CD4-positive, alpha-beta T cell (primary cell): Measurements from ENCODE around the gene SAP30L. TPM values are rescaled to one million over a fixed set of nuclear protein-coding genes. Genes with fewer than 3 reads are reported as not detected.

ENCODE experiments used
- ATAC-seq: fragments of 200-7000 bp; cut with Tn5 transposase; one replicate; pipeline ENCODE4 v1.10.0; 2022; ENCODE audit warnings: mild to moderate bottlenecking; ENCODE audit not compliant: poor library complexity
- CTCF ChIA-PET: fragments of 350-600 bp; sonication (Branson Sonifier 250); formaldehyde crosslinking; loops from one replicate; lab custom pipeline; 2021; ENCODE audit warnings: antibody characterized with exemption, inconsistent platforms; lab: Charles Lee
- POLR2A ChIA-PET: fragments of 350-600 bp; sonication (Branson Sonifier 250); formaldehyde crosslinking; loops from one replicate; lab custom pipeline; 2021; ENCODE audit warnings: antibody characterized with exemption, inconsistent platforms; lab: Charles Lee
- DNase-seq, 14 experiments: peaks; one replicate each; pipeline ENCODE4 v3.0.0-alpha.2; 2013 to 2020; ENCODE audit warnings: mixed read lengths in 2 of 14
- H3K27ac ChIP-seq, 2 donors: one replicate each; pipeline versions ENCODE4 v1.5.1 to v1.7.0; 2013; ENCODE audit warnings: low read length in 2 of 2, low read depth in 1 of 2, mild to moderate bottlenecking in 1 of 2
- H3K27me3 ChIP-seq, 2 experiments: 1 replicate in 1 of 2; 2 replicates in 1 of 2; pipeline versions ENCODE4 v1.6.1 to v1.7.0; 2013; ENCODE audit warnings: low read length in 2 of 2, control low read depth in 1 of 2, mild to moderate bottlenecking in 1 of 2, moderate library complexity in 1 of 2; ENCODE audit not compliant: insufficient read depth in 2 of 2, control insufficient read depth in 1 of 2
- H3K36me3 ChIP-seq: one replicate; pipeline ENCODE4 v1.6.1; 2013; ENCODE audit warnings: low read length, control low read depth; ENCODE audit not compliant: insufficient read depth
- H3K4me1 ChIP-seq: one replicate; pipeline ENCODE4 v1.6.1; 2013; ENCODE audit warnings: low read length, control low read depth; ENCODE audit not compliant: insufficient read depth
- H3K4me3 ChIP-seq: one replicate; pipeline ENCODE4 v1.5.1; 2013; ENCODE audit warnings: mild to moderate bottlenecking, low read length, moderate library complexity
- H3K9me3 ChIP-seq, 2 experiments: 1 replicate in 1 of 2; 2 replicates in 1 of 2; pipeline versions ENCODE4 v1.6.1 to v1.7.0; 2013; ENCODE audit warnings: low read length in 2 of 2, mild to moderate bottlenecking in 2 of 2, control low read depth in 1 of 2, moderate library complexity in 1 of 2; ENCODE audit not compliant: control insufficient read depth in 1 of 2, insufficient read depth in 1 of 2
- H3K27ac Mint-ChIP-seq: one replicate; pipeline ENCODE4 v1.8.0; 2020; ENCODE audit warnings: mixed read lengths
- H3K27me3 Mint-ChIP-seq: one replicate; pipeline ENCODE4 v1.8.0; 2021; ENCODE audit warnings: mixed read lengths
- H3K36me3 Mint-ChIP-seq: one replicate; pipeline ENCODE4 v1.8.0; 2021; ENCODE audit warnings: low read depth, mixed read lengths
- H3K4me1 Mint-ChIP-seq: one replicate; pipeline ENCODE4 v1.8.0; 2021; ENCODE audit warnings: low read depth, mixed read lengths
- H3K4me3 Mint-ChIP-seq: one replicate; pipeline ENCODE4 v1.8.0; 2020; ENCODE audit warnings: mild to moderate bottlenecking, mixed read lengths
- H3K9me3 Mint-ChIP-seq: one replicate; pipeline ENCODE4 v1.8.0; 2020; ENCODE audit warnings: mixed read lengths
- CTCF ChIP-seq: fragments of 200-600 bp; IDR thresholded peaks from one replicate; pipeline ENCODE4 v1.8.0; 2022; ENCODE audit warnings: antibody characterized with exemption, mild to moderate bottlenecking
- intact Hi-C, 2 experiments: fragments of 100-400 bp; cut with DNase I in 1 of 2; cut with micrococcal nuclease in 1 of 2; formaldehyde crosslinking; loops; one replicate each; pipeline versions ENCODE4 v1.15.1 to v1.9.0; 2023 to 2025; cut with DNase I, micrococcal nuclease
- total RNA-seq, 174 experiments: library from RNA in 2 of 174; stranded (reverse) in 2 of 174; gene quantifications; one replicate each; pipeline ENCODE4 v1.2.3 and lab custom pipeline; 2021 to 2026

The SAP30L gene
- total RNA-seq, 2 experiments from 2014 or later = 32.2 to 33.6 TPM

GRCh38 chr5:154451957-154452356 is 6.2 kb downstream of the SAP30L start:
- ATAC-seq = no peak
- Mint-ChIP-seq H3K4me3 (no peak overlapping the region), H3K36me3 (peaks cover 83% of the 10 kb centered on the region)

GRCh38 chr5:154455585-154455984 is 9.8 kb downstream of the SAP30L start:
- no peak for DNase-seq
- TF ChIP-seq CTCF = no peak
- ChIA-PET POLR2A (no interaction called here), CTCF (no interaction called here)
- Mint-ChIP-seq H3K27ac (no peak overlapping the region), H3K27me3 (no peaks in the 10 kb centered on the region), H3K9me3 (no peaks in the 10 kb centered on the region), H3K4me3 (no peak overlapping the region), H3K4me1 (peaks cover 3% of the 10 kb centered on the region), H3K36me3 (peaks cover 96% of the 10 kb centered on the region)
- Histone ChIP-seq H3K36me3 (peaks cover 84% of the 10 kb centered on the region), H3K4me1 (no peaks in the 10 kb centered on the region), H3K4me3 (no peak overlapping the region), H3K27me3 (no peaks in the 10 kb centered on the region), H3K27ac (no peak overlapping the region), H3K9me3 (no peaks in the 10 kb centered on the region)
- ATAC-seq = no peak
- intact Hi-C loops = no loop called here

More at GRCh38 chr5:154451957-154452356, 6.2 kb downstream of the SAP30L start:
- DNase-seq = no peak
- TF ChIP-seq CTCF = no peak
- peaks cover 66% of the 10 kb centered on the region for H3K36me3 ChIP-seq
- intact Hi-C loops = no loop called here
- no peak overlapping the region for H3K4me3 ChIP-seq
- H3K27me3 ChIP-seq = no peaks in the 10 kb centered on the region
- POLR2A ChIA-PET = no interaction called here
- Mint-ChIP-seq H3K27ac (no peak overlapping the region), H3K27me3 (no peaks in the 10 kb centered on the region), H3K9me3 (no peaks in the 10 kb centered on the region), H3K4me1 (peaks cover 37% of the 10 kb centered on the region)
- H3K9me3 ChIP-seq = no peaks in the 10 kb centered on the region
- CTCF ChIA-PET = no interaction called here
- H3K4me1 ChIP-seq = peaks cover 23% of the 10 kb centered on the region
- H3K27ac ChIP-seq = no peak overlapping the region

- no peaks in the 10 kb centered on the region for H3K27me3 ChIP-seq
- ChIA-PET CTCF (no interaction called here), POLR2A (no interaction called here)
- intact Hi-C loops = no loop called here
- no peak overlapping the region for H3K27ac ChIP-seq
- H3K4me3 Mint-ChIP-seq = no peak overlapping the region
- H3K9me3 ChIP-seq = no peaks in the 10 kb centered on the region
- no peak overlapping the region for H3K4me3 ChIP-seq
- peaks cover 80% of the 10 kb centered on the region for H3K36me3 ChIP-seq
- H3K27me3 Mint-ChIP-seq = no peaks in the 10 kb centered on the region
- ATAC-seq (no peak), DNase-seq (no peak)
- no peak overlapping the region for H3K27ac Mint-ChIP-seq
- TF ChIP-seq CTCF = no peak
- no peaks in the 10 kb centered on the region for H3K4me1 ChIP-seq
- no peaks in the 10 kb centered on the region for H3K9me3 Mint-ChIP-seq
- peaks cover 93% of the 10 kb centered on the region for H3K36me3 Mint-ChIP-seq
- H3K4me1 Mint-ChIP-seq = no peaks in the 10 kb centered on the region
Measured at GRCh38 chr5:154456540-154456939, 10.7 kb downstream of the SAP30L start.
